Measurements from ENCODE around the gene FOXL1. TPM values are rescaled to one million over a fixed set of nuclear protein-coding genes. Genes with fewer than 3 reads are reported as not detected.

Gene FOXL1
- total RNA-seq, 1 donor from 2014 or later, result 11.6 TPM

DNA sequence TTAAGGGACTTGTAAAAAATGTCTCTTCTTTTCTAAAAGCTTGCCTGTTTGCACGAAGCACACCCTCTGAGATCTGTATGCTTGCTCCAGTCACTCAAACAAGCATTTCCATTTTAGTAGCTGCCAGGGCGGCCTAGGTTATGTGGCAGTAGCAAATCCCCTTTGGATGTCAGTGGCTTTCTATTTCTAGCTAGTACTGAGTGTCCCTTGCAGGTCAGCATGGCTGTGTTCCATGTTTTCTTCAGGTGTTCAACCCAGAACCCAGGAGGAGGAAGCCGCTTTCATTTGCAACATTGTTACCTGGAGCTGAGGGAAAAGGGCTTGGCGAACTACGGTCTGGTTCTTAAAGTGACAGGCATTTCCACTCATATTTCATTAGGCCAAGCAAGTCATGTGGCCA lies 36.4 kb downstream of the FOXL1 start:
- H3K4me3 ChIP-seq (ENCODE audit: low read depth, low read length), result no peak overlapping the region
- TF ChIP-seq, protein P1, sequence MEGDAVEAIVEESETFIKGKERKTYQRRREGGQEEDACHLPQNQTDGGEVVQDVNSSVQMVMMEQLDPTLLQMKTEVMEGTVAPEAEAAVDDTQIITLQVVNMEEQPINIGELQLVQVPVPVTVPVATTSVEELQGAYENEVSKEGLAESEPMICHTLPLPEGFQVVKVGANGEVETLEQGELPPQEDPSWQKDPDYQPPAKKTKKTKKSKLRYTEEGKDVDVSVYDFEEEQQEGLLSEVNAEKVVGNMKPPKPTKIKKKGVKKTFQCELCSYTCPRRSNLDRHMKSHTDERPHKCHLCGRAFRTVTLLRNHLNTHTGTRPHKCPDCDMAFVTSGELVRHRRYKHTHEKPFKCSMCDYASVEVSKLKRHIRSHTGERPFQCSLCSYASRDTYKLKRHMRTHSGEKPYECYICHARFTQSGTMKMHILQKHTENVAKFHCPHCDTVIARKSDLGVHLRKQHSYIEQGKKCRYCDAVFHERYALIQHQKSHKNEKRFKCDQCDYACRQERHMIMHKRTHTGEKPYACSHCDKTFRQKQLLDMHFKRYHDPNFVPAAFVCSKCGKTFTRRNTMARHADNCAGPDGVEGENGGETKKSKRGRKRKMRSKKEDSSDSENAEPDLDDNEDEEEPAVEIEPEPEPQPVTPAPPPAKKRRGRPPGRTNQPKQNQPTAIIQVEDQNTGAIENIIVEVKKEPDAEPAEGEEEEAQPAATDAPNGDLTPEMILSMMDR (conservative IDR thresholded peaks at IDR 0.05; ENCODE audit: low read depth, low read length), result no peak
- no peak for DNase-seq (ENCODE audit: low read depth)

DNA sequence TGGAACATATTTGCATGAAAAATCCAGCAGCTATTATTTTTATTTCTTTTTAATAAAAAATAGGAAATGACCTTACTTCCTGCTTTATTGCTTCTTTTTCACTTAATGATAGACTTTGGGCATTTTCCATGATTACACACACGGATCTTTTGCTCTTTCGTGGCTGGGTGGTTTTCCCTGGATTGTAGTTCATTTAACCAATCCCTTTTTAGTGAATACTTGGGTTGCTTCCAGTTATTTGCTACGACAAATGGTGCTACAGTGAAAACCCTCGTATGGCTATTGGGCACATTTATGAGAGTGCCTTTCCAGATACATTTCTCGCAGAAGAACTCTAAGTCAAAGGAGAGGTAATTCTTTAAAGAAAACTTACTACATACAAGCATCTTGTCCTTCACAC lies 38.6 kb downstream of the FOXL1 start:
- no peak overlapping the region for H3K4me3 ChIP-seq (ENCODE audit: low read depth, low read length)
- DNase-seq (ENCODE audit: low read depth), result no peak
- TF ChIP-seq, protein P1 (conservative IDR thresholded peaks at IDR 0.05; ENCODE audit: low read depth, low read length), result no peak

GRCh38 chr16:86618431-86619238 lies 40.3 kb downstream of the FOXL1 start:
- no peak overlapping the region for H3K4me3 ChIP-seq (ENCODE audit: low read depth, low read length)

DNA sequence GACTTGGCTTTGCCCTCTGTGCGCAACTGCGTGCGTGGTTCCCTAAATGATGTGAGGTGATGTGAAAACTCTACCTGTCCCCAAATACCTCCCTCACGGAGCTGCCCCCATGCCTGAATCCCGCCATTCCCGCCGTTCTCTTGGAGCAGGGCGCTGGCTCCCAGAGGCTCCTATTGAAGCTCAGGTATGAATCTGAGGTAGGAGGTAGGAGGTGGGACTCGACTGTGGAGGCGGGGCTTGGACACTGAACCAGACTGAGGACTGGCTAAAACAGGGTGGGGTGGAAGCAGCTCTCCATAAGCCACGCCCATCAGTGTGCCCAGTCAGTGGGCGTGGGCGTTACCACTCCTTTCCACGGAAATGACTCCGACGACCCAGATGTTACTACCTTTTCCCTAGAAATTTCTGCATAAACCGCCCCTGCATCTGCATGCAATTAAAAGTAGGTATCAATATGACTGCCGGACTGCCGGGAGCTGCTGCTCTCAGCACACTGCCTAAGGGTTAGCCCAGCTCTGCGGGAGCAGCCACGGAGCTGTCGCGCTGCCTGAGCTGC lies 41.0 kb downstream of the FOXL1 start:
- TF ChIP-seq, protein P1 (conservative IDR thresholded peaks at IDR 0.05; ENCODE audit: low read depth, low read length), result no peak
- no peak overlapping the region for H3K4me3 ChIP-seq (ENCODE audit: low read depth, low read length)
- no peak for DNase-seq (ENCODE audit: low read depth)

More at GRCh38 chr16:86618431-86619238, 40.3 kb downstream of the FOXL1 start:
- TF ChIP-seq, protein P1 (conservative IDR thresholded peaks at IDR 0.05; ENCODE audit: low read depth, low read length), result no peak
- no peak for DNase-seq (ENCODE audit: low read depth)

- DNase-seq (ENCODE audit: low read depth), result no peak
- TF ChIP-seq, protein P1 (conservative IDR thresholded peaks at IDR 0.05; ENCODE audit: low read depth, low read length), result no peak
Measured at GRCh38 chr16:86620184-86620583, 41.8 kb downstream of the FOXL1 start.

GRCh38 chr16:86621966-86622365 lies 43.6 kb downstream of the FOXL1 start:
- DNase-seq (ENCODE audit: low read depth), result no peak
- H3K4me3 ChIP-seq (ENCODE audit: low read depth, low read length), result no peak overlapping the region
- TF ChIP-seq, protein P1 (conservative IDR thresholded peaks at IDR 0.05; ENCODE audit: low read depth, low read length), result no peak

More at GRCh38 chr16:86620184-86620583, 41.8 kb downstream of the FOXL1 start:
- H3K4me3 ChIP-seq (ENCODE audit: low read depth, low read length), result no peak overlapping the region
